HuH-7.5 (cell line): ENCODE data around the gene TMEM86B.
"Not testable (repeated sequence)": the region's sequence is repeated elsewhere in the genome, so short reads cannot be mapped to it uniquely, and the experiment has no call there.

Source experiments
- DNase-seq: peaks from one replicate; pipeline ENCODE4 v3.0.0; 2011; ENCODE audit warnings: low spot score

The TMEM86B gene

GRCh38 chr19:55220525-55220924 is 8.0 kb downstream of the TMEM86B start:
- no peak for DNase-seq

GRCh38 chr19:55216461-55217198 is 11.9 kb downstream of the TMEM86B start:
- DNase-seq = peak; percentile 94

GRCh38 chr19:55213547-55213946 is 15.0 kb downstream of the TMEM86B start:
- DNase-seq = no peak

- no peak for DNase-seq
Measured at GRCh38 chr19:55212447-55212846, 16.1 kb downstream of the TMEM86B start.

GRCh38 chr19:55209693-55210472 is 18.7 kb downstream of the TMEM86B start:
- DNase-seq = no peak

- no peak for DNase-seq
Measured at GRCh38 chr19:55208880-55209692, 19.5 kb downstream of the TMEM86B start, which contains the start of gene PTPRH. Gene PTPRH, minus strand, starts transcription at chr19:55209501. Its CDS starts 68 bp downstream, at chr19:55209433.

GRCh38 chr19:55206664-55207500 is 21.7 kb downstream of the TMEM86B start:
- peak; percentile 96 for DNase-seq

GRCh38 chr19:55202199-55202598 is 26.4 kb downstream of the TMEM86B start:
- DNase-seq = not testable (repeated sequence)

GRCh38 chr19:55199620-55200204 is 28.9 kb downstream of the TMEM86B start:
- no peak for DNase-seq

GRCh38 chr19:55198651-55199050 is 29.9 kb downstream of the TMEM86B start:
- no peak for DNase-seq

GRCh38 chr19:55197528-55197927 is 31.0 kb downstream of the TMEM86B start:
- no peak for DNase-seq

GRCh38 chr19:55196803-55197202 is 31.8 kb downstream of the TMEM86B start:
- DNase-seq = no peak

GRCh38 chr19:55193481-55193880 is 35.1 kb downstream of the TMEM86B start:
- DNase-seq = no peak

GRCh38 chr19:55189403-55189835 is 39.1 kb downstream of the TMEM86B start:
- no peak for DNase-seq

- DNase-seq = no peak
Measured at GRCh38 chr19:55188625-55189024, 39.9 kb downstream of the TMEM86B start.

- no peak for DNase-seq
Measured at GRCh38 chr19:55186080-55186479, 42.5 kb downstream of the TMEM86B start.

- no peak for DNase-seq
Measured at GRCh38 chr19:55181740-55182139, 46.8 kb downstream of the TMEM86B start.

GRCh38 chr19:55179606-55180484 is 48.7 kb downstream of the TMEM86B start, which contains the start of gene SYT5:
Gene SYT5, minus strand, starts transcription at chr19:55180289. Its CDS starts 1,248 bp downstream, at chr19:55179041.
- DNase-seq = peak; percentile 84

GRCh38 chr19:55178781-55179599 is 49.6 kb downstream of the TMEM86B start:
- DNase-seq = no peak
